K562 (cell line): ENCODE measurements around the gene HIPK1. TPM values are rescaled to one million over a fixed set of nuclear protein-coding genes. Genes with fewer than 3 reads are reported as not detected.

Source experiments
- ATAC-seq: fragments of 200-7000 bp; cut with Tn5 transposase; 3 replicates; pipeline ENCODE4 v1.9.1; 2020; ENCODE audit warnings: moderate library complexity
- BruUV-seq: library from RNA; stranded (reverse); fragments of 400-500 nt; replicated peaks from 2 replicates; lab custom pipeline; 2021; lab: Mats Ljungman, UMichigan
- CTCF ChIA-PET: fragments of 300-600 bp; formaldehyde crosslinking; extraction: SDS; loops from one replicate; lab custom pipeline; 2021; ENCODE audit warnings: low intra/inter-chr PET ratio; lab: Yijun Ruan, JAX
- POLR2A ChIA-PET: fragments of 300-600, 350-650 bp; sonication (Branson Sonifier 250); formaldehyde crosslinking; extraction: SDS; loops from one replicate; lab custom pipeline; 2021; ENCODE audit warnings: antibody characterized with exemption, inconsistent platforms; lab: Yijun Ruan, JAX
- DNase-seq, 4 experiments: peaks; one replicate each; pipeline versions ENCODE4 v3.0.0 to v3.0.0-alpha.2; 2011 to 2018; ENCODE audit warnings: low spot score in 3 of 4, mixed read lengths in 3 of 4; ENCODE audit errors: extremely low read depth in 1 of 4
- FAIRE-seq: peaks from 2 replicates; lab custom pipeline; 2011; peaks lifted over from hg19 to GRCh38; lab: Jason Lieb, UNC
- H2AFZ ChIP-seq: 2 replicates; pipeline ENCODE4 v1.6.0; 2011; ENCODE audit warnings: low read depth, low read length, control low read depth, inconsistent platforms
- H3K27ac ChIP-seq: fragments of 200-600 bp; 3 replicates; pipeline ENCODE4 v1.8.0; 2011; ENCODE audit warnings: low read depth, mild to moderate bottlenecking, control low read depth, inconsistent platforms, low read length, moderate library complexity, mixed read lengths; ENCODE audit errors: extremely low read depth
- H3K27me3 ChIP-seq, 2 experiments: fragments of 300-600 bp in 1 of 2; 2 replicates in 1 of 2; 3 replicates in 1 of 2; pipeline versions ENCODE4 v1.6.0 to v1.8.0; 2011; ENCODE audit warnings: inconsistent platforms in 2 of 2, low read length in 2 of 2, mild to moderate bottlenecking in 1 of 2, mixed read lengths in 1 of 2, moderate library complexity in 1 of 2; ENCODE audit not compliant: control insufficient read depth in 2 of 2, insufficient read depth in 2 of 2
- H3K36me3 ChIP-seq: fragments of 300-600 bp; 3 replicates; pipeline ENCODE4 v1.8.0; 2011; ENCODE audit warnings: mild to moderate bottlenecking, low read length, inconsistent platforms; ENCODE audit not compliant: control insufficient read depth, insufficient read depth
- H3K4me1 ChIP-seq, 2 experiments: fragments of 200-600 bp in 1 of 2; replicated peaks in 1 of 2; 2 replicates in 1 of 2; 3 replicates in 1 of 2; pipeline versions ENCODE4 v1.5.1 to v1.8.0; 2011; ENCODE audit warnings: inconsistent platforms in 2 of 2, low read length in 2 of 2, mild to moderate bottlenecking in 1 of 2, mixed read lengths in 1 of 2, moderate library complexity in 1 of 2; ENCODE audit not compliant: control insufficient read depth in 2 of 2, insufficient read depth in 2 of 2
- H3K4me2 ChIP-seq: 2 replicates; pipeline ENCODE4 v1.6.1; 2011; ENCODE audit warnings: low read length, control low read depth, inconsistent platforms, mixed read lengths; ENCODE audit not compliant: insufficient read depth
- H3K4me3 ChIP-seq: fragments of 200-600 bp; sonication (generic), shearing (Covaris generic); 2 replicates; pipeline ENCODE4 v1.5.1; 2016; ENCODE audit warnings: control low read depth, inconsistent platforms
- H3K79me2 ChIP-seq: fragments of 200-600 bp; 3 replicates; pipeline ENCODE4 v1.8.0; 2011; ENCODE audit warnings: low read length, inconsistent platforms; ENCODE audit not compliant: control insufficient read depth, insufficient read depth
- H3K9ac ChIP-seq, 2 experiments: 2 replicates each; pipeline versions ENCODE4 v1.6.0 to v1.6.1; 2011; ENCODE audit warnings: low read depth in 2 of 2, low read length in 2 of 2, control low read depth in 1 of 2, inconsistent platforms in 1 of 2, mild to moderate bottlenecking in 1 of 2, mixed read lengths in 1 of 2; ENCODE audit not compliant: insufficient read depth in 1 of 2
- H3K9me1 ChIP-seq: one replicate; pipeline ENCODE4 v1.6.0; 2011; ENCODE audit warnings: inconsistent platforms, mild to moderate bottlenecking, low read length, moderate library complexity; ENCODE audit not compliant: control insufficient read depth, insufficient read depth
- H3K9me3 ChIP-seq: replicated peaks from 2 replicates; pipeline ENCODE4 v1.5.1; 2011; ENCODE audit warnings: low read depth, low read length, inconsistent platforms; ENCODE audit not compliant: control insufficient read depth, insufficient read depth
- H4K20me1 ChIP-seq: replicated peaks from 2 replicates; pipeline ENCODE4 v1.6.1; 2011; ENCODE audit warnings: low read length, inconsistent platforms, mixed read lengths; ENCODE audit not compliant: control insufficient read depth, insufficient read depth
- GATAD2B ChIP-seq: fragments of 450-650 bp; IDR thresholded peaks from 2 replicates; pipeline ENCODE4 v1.6.1; 2017; ENCODE audit warnings: mild to moderate bottlenecking, borderline replicate concordance
- HCFC1 ChIP-seq: IDR thresholded peaks from 2 replicates; pipeline ENCODE4 v1.6.1; 2012; ENCODE audit warnings: low read depth, low read length, improper control_type of control experiment
- RBM25 ChIP-seq: fragments of 200-400 bp; formaldehyde crosslinking; IDR thresholded peaks from 2 replicates; pipeline ENCODE4 v1.6.1; 2018; ENCODE audit warnings: low read length, low read depth, moderate library complexity; ENCODE audit not compliant: severe bottlenecking
- RHOXF2B ChIP-seq: fragments of 250-450 bp; sonication (Bioruptor Pico); conservative IDR thresholded peaks from 2 replicates; pipeline ENCODE4 v1.5.1; 2021
- SUPT5H ChIP-seq: fragments of 450-650 bp; IDR thresholded peaks from 2 replicates; pipeline ENCODE4 v1.6.1; 2016
- WGBS: fragments of 100-300 bp; shearing (Covaris generic); methylation state at CpG from one replicate; pipeline ENCODE4 v1.1.6; 2016; ENCODE audit warnings: low coverage, mixed read lengths; ENCODE audit not compliant: insufficient coverage; ENCODE audit errors: missing lambda C conversion rate; 5-methylcytosine and 5-hydroxymethylcytosine counted together
- in situ Hi-C: fragments of 300-500 bp; cut with MboI; formaldehyde crosslinking; loops from 4 replicates; pipeline ENCODE4 v1.15.0; 2018; ENCODE audit warnings: inconsistent platforms, mixed read lengths
- intact Hi-C: fragments of 100-400 bp; cut with micrococcal nuclease; formaldehyde crosslinking; loops from 2 replicates; pipeline ENCODE4 v1.14.2; 2022
- polyA plus RNA-seq, 8 experiments: library from polyadenylated mRNA; depleted of rRNA in 4 of 8; stranded (reverse) in 5 of 8; unstranded in 3 of 8; fragments of >200 nt; fragmentation: Nextera tagmentation in 2 of 8; fragmentation: Illumina TruSeq in 1 of 8; extraction: Ambion mirVana in 2 of 8; extraction: Trizol in 1 of 8; gene quantifications; 2 replicates each; pipeline versions ENCODE4 v1.2.1 to v1.2.3, GENCODE V29; 2011 to 2014; ENCODE audit warnings: inconsistent platforms in 1 of 8, missing spikeins in 1 of 8
- total RNA-seq, 7 experiments: library from RNA; depleted of rRNA in 6 of 7; stranded (reverse); fragments of >200 nt in 6 of 7; fragmentation: Illumina TruSeq in 2 of 7; extraction: Trizol in 2 of 7; gene quantifications; 2 replicates each; pipeline versions ENCODE4 v1.2.1 to v1.2.3, GENCODE V29; 2011 to 2021; ENCODE audit warnings: low replicate concordance in 1 of 7
- TF ChIP-seq, protein P1 (sequence below): sonication (generic); formaldehyde crosslinking; IDR thresholded peaks from 2 replicates; pipeline ENCODE4 v1.5.0; 2020; ENCODE audit warnings: missing genetic modification reagents
- TF ChIP-seq, protein P2 (sequence below): fragments of 150-350 bp; conservative IDR thresholded peaks from 2 replicates; pipeline ENCODE4 v1.6.1; 2014; ENCODE audit warnings: low read length
- TF ChIP-seq, protein P3 (sequence below): sonication (generic); formaldehyde crosslinking; IDR thresholded peaks from 2 replicates; pipeline ENCODE4 v1.9.0; 2022; ENCODE audit warnings: mild to moderate bottlenecking, missing genetic modification reagents
- TF ChIP-seq, protein P4 (sequence below): fragments of 450-650 bp; formaldehyde crosslinking; IDR thresholded peaks from 2 replicates; pipeline ENCODE4 v1.4.0; 2020; ENCODE audit warnings: mild to moderate bottlenecking

Gene HIPK1
- total and polyA plus RNA-seq, 9 of the 15 experiments (the other 6 are each of a cell fraction or from before 2014, with no cell fraction given), result 10.0 to 57.9 (median 29.6) TPM

DNA sequence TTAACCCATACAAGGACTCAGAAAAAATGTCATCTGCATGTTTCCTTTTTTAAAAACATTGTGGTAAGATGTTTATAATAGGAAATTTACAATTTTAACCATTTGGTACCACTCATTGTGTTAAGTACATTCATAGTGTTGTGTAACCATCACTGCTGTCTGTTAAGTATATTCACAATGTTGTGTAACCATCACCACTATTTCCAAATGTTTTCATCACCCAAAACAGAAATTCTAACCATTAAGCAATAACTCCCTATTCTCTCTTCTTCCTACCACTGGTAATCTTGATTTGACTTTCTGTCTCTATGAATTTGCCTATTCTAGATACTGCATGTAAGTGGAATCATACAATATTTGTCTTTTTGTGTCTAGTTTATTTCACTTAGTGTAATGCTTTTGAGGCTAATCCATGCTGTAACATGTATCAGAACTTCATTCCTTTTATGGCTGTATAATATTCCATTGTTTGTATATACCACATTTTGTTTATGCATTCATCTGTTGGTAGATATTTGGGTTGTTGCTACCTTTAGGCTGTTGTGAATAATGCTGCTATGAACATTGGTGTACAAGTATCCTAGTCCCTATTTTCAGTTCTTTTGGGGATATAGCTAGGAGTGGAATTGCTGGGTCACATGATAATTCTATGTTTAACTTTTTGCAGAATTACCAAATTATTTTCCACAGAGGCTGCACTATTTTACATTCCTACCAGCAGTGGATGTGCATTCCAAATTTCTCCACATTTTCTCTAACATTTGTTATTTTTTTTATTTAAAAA, 14.1 kb downstream of the HIPK1 start (continued):
- TF ChIP-seq, protein P1, sequence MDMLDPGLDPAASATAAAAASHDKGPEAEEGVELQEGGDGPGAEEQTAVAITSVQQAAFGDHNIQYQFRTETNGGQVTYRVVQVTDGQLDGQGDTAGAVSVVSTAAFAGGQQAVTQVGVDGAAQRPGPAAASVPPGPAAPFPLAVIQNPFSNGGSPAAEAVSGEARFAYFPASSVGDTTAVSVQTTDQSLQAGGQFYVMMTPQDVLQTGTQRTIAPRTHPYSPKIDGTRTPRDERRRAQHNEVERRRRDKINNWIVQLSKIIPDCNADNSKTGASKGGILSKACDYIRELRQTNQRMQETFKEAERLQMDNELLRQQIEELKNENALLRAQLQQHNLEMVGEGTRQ (CRISPR knock-in tag), result no peak
- TF ChIP-seq, protein P2, sequence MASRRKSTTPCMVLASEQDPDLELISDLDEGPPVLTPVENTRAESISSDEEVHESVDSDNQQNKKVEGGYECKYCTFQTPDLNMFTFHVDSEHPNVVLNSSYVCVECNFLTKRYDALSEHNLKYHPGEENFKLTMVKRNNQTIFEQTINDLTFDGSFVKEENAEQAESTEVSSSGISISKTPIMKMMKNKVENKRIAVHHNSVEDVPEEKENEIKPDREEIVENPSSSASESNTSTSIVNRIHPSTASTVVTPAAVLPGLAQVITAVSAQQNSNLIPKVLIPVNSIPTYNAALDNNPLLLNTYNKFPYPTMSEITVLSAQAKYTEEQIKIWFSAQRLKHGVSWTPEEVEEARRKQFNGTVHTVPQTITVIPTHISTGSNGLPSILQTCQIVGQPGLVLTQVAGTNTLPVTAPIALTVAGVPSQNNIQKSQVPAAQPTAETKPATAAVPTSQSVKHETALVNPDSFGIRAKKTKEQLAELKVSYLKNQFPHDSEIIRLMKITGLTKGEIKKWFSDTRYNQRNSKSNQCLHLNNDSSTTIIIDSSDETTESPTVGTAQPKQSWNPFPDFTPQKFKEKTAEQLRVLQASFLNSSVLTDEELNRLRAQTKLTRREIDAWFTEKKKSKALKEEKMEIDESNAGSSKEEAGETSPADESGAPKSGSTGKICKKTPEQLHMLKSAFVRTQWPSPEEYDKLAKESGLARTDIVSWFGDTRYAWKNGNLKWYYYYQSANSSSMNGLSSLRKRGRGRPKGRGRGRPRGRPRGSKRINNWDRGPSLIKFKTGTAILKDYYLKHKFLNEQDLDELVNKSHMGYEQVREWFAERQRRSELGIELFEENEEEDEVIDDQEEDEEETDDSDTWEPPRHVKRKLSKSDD, result no peak
- TF ChIP-seq HCFC1 (no peak), GATAD2B (no peak), SUPT5H (no peak), RHOXF2B (CRISPR knock-in tag) (no peak)

DNA sequence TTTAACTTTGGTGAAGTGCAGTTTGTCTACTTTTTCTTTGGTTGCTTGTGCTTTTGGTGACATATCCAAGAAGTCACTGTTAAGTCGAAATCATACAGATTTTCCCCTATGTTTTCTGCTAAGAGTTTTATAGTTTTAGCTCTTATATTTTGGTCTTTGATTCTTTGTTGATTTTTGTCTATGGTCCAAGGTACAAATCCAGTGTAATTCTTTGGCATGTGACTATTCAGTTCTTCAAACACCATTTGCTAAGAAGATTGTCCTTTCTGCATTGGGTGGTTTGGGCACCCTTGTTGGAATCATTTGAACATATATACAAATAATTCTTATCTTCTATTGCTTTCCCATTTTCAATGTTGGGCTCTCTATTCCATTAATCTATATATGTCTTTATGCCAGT, 16.2 kb downstream of the HIPK1 start:
- no peaks in the 10 kb centered on the region for H3K9me1 ChIP-seq
- no peak for DNase-seq
- WGBS, result 79% methylated on average over 1 of the region's 1 CpG
- H3K27me3 ChIP-seq, result no peaks in the 10 kb centered on the region
- no peak overlapping the region for H3K4me2 ChIP-seq
- no peak for ATAC-seq
- intact Hi-C loops, result loop anchor here (5.0 kb wide), 1 partner anchor 108 kb away; no protein-coding TSS in a partner anchor
- H3K4me1 ChIP-seq, result peaks cover 11 to 27% of the 10 kb centered on the region in 2 experiments; a peak in 4 of 5 replicates
- H3K36me3 ChIP-seq, result peaks cover 48% of the 10 kb centered on the region
- in situ Hi-C loops, result no loop called here
- no peak overlapping the region for H3K9ac ChIP-seq
- H4K20me1 ChIP-seq, result 0 out of 2 replicates have a peak, but pooled peaks cover 5% of the 10 kb centered on the region
- no TSS peak for BruUV-seq
- no peak overlapping the region for H2AFZ ChIP-seq
- peak; percentile 36 for TF ChIP-seq RBM25
- TF ChIP-seq, protein P3, sequence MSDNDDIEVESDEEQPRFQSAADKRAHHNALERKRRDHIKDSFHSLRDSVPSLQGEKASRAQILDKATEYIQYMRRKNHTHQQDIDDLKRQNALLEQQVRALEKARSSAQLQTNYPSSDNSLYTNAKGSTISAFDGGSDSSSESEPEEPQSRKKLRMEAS, result no peak
- TF ChIP-seq, protein P4, sequence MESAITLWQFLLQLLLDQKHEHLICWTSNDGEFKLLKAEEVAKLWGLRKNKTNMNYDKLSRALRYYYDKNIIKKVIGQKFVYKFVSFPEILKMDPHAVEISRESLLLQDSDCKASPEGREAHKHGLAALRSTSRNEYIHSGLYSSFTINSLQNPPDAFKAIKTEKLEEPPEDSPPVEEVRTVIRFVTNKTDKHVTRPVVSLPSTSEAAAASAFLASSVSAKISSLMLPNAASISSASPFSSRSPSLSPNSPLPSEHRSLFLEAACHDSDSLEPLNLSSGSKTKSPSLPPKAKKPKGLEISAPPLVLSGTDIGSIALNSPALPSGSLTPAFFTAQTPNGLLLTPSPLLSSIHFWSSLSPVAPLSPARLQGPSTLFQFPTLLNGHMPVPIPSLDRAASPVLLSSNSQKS (CRISPR knock-in tag), result no peak
- ChIA-PET POLR2A (interaction anchor here (2.5 to 5.3 kb wide), 3 partner anchors 12 to 15 kb away, joined by 6 to 65 read pairs (median 13); partner anchors contain the start of gene HIPK1), CTCF (no interaction called here)
- FAIRE-seq, result no peak
- H3K9me3 ChIP-seq, result no peaks in the 10 kb centered on the region
- no peak overlapping the region for H3K27ac ChIP-seq
- H3K4me3 ChIP-seq, result no peak overlapping the region
- H3K79me2 ChIP-seq, result peaks cover 91% of the 10 kb centered on the region
